Tibial nerve (tissue), 3 donors: ENCODE data around the gene FAM78A.

Source experiments
- POLR2A ChIP-seq, 2 donors: fragments of 450-650 bp; IDR thresholded peaks; one replicate each; pipeline ENCODE4 v1.6.1; 2017; ENCODE audit warnings: antibody characterized with exemption in 2 of 2, mild to moderate bottlenecking in 2 of 2, moderate library complexity in 2 of 2
- TF ChIP-seq, protein P1 (sequence below), 5 experiments: fragments of 200-600 bp in 3 of 5; fragments of 450-650 bp in 2 of 5; sonication (generic) in 3 of 5; IDR thresholded peaks; one replicate each; pipeline ENCODE4 v1.5.1; 2016 to 2019; ENCODE audit warnings: antibody characterized with exemption in 5 of 5, mild to moderate bottlenecking in 3 of 5, moderate library complexity in 2 of 5

DNA sequence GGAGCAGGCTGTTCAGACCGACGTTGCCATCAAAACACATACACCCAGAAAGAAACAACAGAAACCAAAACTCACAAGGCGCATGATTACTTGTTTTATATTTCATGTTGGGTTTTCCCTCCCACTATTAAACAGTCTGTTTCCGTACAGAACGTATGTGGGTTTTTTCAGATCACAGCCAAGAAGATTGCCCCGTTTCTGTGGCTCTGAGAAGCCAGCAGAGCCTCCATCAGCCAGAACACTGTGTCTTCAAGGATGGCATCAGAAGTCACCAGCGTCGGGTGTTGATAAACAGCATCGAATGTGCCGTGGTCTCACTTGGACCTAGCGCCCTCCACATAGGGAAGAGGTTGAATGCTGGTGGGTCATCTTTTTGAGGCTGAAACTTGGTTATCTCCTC is 42.8 kb downstream of the FAM78A start:
- TF ChIP-seq POLR2A (IDR thresholded peaks at IDR 0.05): no peak
- TF ChIP-seq, protein P1, sequence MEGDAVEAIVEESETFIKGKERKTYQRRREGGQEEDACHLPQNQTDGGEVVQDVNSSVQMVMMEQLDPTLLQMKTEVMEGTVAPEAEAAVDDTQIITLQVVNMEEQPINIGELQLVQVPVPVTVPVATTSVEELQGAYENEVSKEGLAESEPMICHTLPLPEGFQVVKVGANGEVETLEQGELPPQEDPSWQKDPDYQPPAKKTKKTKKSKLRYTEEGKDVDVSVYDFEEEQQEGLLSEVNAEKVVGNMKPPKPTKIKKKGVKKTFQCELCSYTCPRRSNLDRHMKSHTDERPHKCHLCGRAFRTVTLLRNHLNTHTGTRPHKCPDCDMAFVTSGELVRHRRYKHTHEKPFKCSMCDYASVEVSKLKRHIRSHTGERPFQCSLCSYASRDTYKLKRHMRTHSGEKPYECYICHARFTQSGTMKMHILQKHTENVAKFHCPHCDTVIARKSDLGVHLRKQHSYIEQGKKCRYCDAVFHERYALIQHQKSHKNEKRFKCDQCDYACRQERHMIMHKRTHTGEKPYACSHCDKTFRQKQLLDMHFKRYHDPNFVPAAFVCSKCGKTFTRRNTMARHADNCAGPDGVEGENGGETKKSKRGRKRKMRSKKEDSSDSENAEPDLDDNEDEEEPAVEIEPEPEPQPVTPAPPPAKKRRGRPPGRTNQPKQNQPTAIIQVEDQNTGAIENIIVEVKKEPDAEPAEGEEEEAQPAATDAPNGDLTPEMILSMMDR (IDR thresholded peaks at IDR 0.05): no peak
